Neural progenitor cell (in vitro differentiated cells): ENCODE measurements around the gene CYB5RL.

Experiments used
- EZH2 ChIP-seq: fragments of 200-600 bp; sonication (generic); IDR thresholded peaks from 2 replicates; pipeline ENCODE4 v1.6.1; 2017; ENCODE audit warnings: antibody characterized with exemption, mild to moderate bottlenecking, moderate library complexity
- TF ChIP-seq, protein P1 (sequence below): fragments of 200-600 bp; sonication (generic); IDR thresholded peaks from 2 replicates; pipeline ENCODE4 v1.5.1; 2017; ENCODE audit warnings: antibody characterized with exemption, mild to moderate bottlenecking

DNA sequence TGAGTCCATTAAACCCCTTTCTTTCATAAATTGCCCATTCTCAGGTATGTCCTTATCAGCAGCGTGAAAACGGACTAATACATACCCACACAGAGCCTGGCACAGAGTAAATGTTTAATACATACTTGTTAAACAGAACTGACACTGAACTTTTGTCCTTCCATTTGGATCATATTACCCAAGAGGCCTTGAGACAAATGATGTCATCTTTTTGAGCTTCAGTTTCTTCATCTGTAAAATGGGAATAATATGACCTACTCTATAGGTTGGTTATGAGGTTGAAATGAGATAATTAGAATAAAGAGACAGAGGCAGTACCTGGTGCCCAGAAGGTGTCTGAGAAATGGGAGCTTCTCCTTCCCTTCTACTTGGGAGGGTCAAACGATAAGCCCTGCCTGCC, 13.8 kb downstream of the CYB5RL start:
- TF ChIP-seq, protein P1, sequence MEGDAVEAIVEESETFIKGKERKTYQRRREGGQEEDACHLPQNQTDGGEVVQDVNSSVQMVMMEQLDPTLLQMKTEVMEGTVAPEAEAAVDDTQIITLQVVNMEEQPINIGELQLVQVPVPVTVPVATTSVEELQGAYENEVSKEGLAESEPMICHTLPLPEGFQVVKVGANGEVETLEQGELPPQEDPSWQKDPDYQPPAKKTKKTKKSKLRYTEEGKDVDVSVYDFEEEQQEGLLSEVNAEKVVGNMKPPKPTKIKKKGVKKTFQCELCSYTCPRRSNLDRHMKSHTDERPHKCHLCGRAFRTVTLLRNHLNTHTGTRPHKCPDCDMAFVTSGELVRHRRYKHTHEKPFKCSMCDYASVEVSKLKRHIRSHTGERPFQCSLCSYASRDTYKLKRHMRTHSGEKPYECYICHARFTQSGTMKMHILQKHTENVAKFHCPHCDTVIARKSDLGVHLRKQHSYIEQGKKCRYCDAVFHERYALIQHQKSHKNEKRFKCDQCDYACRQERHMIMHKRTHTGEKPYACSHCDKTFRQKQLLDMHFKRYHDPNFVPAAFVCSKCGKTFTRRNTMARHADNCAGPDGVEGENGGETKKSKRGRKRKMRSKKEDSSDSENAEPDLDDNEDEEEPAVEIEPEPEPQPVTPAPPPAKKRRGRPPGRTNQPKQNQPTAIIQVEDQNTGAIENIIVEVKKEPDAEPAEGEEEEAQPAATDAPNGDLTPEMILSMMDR, result no peak
- no peak for TF ChIP-seq EZH2
